Hepatocyte (in vitro differentiated cells): Measurements from ENCODE around the gene ARAP1. TPM values are rescaled to one million over a fixed set of nuclear protein-coding genes. Genes with fewer than 3 reads are reported as not detected.

Experiments used
- DNase-seq: peaks from one replicate; pipeline ENCODE4 v3.0.0-alpha.2; 2016; ENCODE audit warnings: low spot score
- H2AFZ ChIP-seq: fragments of 200-600 bp; sonication (generic); 2 replicates; pipeline ENCODE4 v1.6.0; 2016; ENCODE audit warnings: antibody characterized with exemption, mild to moderate bottlenecking
- H3K27ac ChIP-seq: fragments of 200-600 bp; sonication (generic); 2 replicates; pipeline ENCODE4 v1.5.1; 2016; ENCODE audit warnings: mild to moderate bottlenecking
- H3K27me3 ChIP-seq: fragments of 200-600 bp; sonication (generic); 2 replicates; pipeline ENCODE4 v1.6.1; 2016
- H3K36me3 ChIP-seq: fragments of 200-600 bp; sonication (generic); replicated peaks from 2 replicates; pipeline ENCODE4 v1.5.1; 2016; ENCODE audit warnings: low read depth; ENCODE audit not compliant: insufficient read depth
- H3K4me1 ChIP-seq: fragments of 200-600 bp; sonication (generic); 2 replicates; pipeline ENCODE4 v1.5.1; 2016; ENCODE audit warnings: mild to moderate bottlenecking, moderate library complexity; ENCODE audit not compliant: insufficient read depth
- H3K4me2 ChIP-seq: fragments of 200-600 bp; sonication (generic); 2 replicates; pipeline ENCODE4 v1.6.0; 2016
- H3K4me3 ChIP-seq: fragments of 200-600 bp; sonication (generic); 2 replicates; pipeline ENCODE4 v1.5.1; 2016; ENCODE audit warnings: mild to moderate bottlenecking
- H3K79me2 ChIP-seq: fragments of 200-600 bp; sonication (generic); 2 replicates; pipeline ENCODE4 v1.6.0; 2017; ENCODE audit warnings: mild to moderate bottlenecking
- H3K9me2 ChIP-seq: fragments of 200-600 bp; sonication (generic); replicated peaks from 2 replicates; pipeline ENCODE4 v1.6.0; 2017; ENCODE audit warnings: mild to moderate bottlenecking; ENCODE audit not compliant: insufficient read depth
- H3K9me3 ChIP-seq: fragments of 200-600 bp; sonication (generic); 2 replicates; pipeline ENCODE4 v1.5.1; 2016; ENCODE audit warnings: low read depth, mild to moderate bottlenecking
- H4K20me1 ChIP-seq: fragments of 200-600 bp; sonication (generic); 2 replicates; pipeline ENCODE4 v1.6.0; 2016; ENCODE audit warnings: mild to moderate bottlenecking; ENCODE audit not compliant: insufficient read depth, poor library complexity, severe bottlenecking
- EZH2 ChIP-seq: fragments of 200-600 bp; sonication (generic); IDR thresholded peaks from 2 replicates; pipeline ENCODE4 v1.6.1; 2016; ENCODE audit warnings: antibody characterized with exemption, mild to moderate bottlenecking, borderline replicate concordance
- EZH2phosphoT487 ChIP-seq: fragments of 200-600 bp; sonication (generic); IDR thresholded peaks from one replicate; pipeline ENCODE4 v1.6.1; 2018; ENCODE audit warnings: antibody characterized with exemption, mild to moderate bottlenecking, low read depth, moderate library complexity; ENCODE audit not compliant: unreplicated experiment, severe bottlenecking
- WGBS: methylation state at CpG from one replicate; pipeline ENCODE4 v1.1.6; 2016; ENCODE audit warnings: low lambda C conversion rate; ENCODE audit errors: missing lambda C conversion rate; 5-methylcytosine and 5-hydroxymethylcytosine counted together
- polyA plus RNA-seq: library from polyadenylated mRNA; unstranded; fragments of >200 nt; fragmentation: Nextera tagmentation; extraction: Ambion mirVana; gene quantifications from 2 replicates; pipeline ENCODE4 v1.2.1, GENCODE V29; 2016
- total RNA-seq: library from RNA; depleted of rRNA; stranded (reverse); fragments of >200 nt; gene quantifications from 2 replicates; pipeline ENCODE4 v1.2.3, GENCODE V29; 2014
- TF ChIP-seq, protein P1 (sequence below): fragments of 200-600 bp; sonication (generic); IDR thresholded peaks from 2 replicates; pipeline ENCODE4 v1.5.1; 2016; ENCODE audit warnings: antibody characterized with exemption, mild to moderate bottlenecking; ENCODE audit not compliant: poor library complexity

ARAP1 gene
- total and polyA plus RNA-seq, 2 experiments from 2014 or later, result 60.2 to 118 TPM

DNA sequence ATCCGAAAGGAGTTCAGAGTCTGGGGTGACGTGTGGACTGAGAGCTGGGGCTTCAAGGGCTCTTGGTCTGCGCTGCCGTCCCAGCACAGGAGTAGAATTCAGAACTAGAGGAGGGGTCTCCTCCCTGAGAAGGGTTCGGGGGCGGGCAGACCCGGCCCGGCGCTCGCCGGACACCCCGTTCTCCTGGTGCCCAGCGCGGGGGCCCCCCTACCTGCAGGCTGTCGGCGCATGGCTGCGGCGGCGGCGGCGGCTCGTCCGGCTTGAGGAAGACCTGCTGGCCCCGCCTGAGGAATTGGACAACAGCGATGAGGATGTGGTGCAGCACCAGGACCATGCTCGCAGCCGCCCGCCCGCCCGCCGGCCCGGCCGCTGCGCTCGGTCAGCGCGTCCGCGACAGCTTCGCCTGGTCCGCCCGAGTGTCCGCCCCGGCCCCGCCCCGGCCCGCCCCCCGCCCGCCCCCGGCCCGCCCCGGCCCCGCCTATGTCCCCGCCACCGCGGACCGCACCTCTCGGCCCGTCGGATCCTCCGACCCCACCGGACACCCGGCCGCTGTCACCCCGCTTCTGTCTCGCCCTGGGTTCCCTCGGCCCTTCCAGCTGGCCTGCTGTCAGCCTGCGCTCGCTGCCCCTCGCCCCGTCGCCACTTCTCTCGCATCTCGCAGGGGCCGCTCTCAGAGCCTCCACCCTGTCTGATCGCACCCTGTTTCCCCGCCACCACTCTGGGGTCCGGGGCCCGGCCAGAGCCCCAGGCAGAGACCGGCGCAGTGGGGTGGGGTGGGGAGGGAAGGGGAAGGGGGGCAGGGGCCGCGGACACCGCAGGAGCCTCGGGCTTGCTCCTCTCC, 109.9 kb downstream of the ARAP1 start:
- no peak for TF ChIP-seq EZH2
- no peak for TF ChIP-seq EZH2phosphoT487
- TF ChIP-seq, protein P1, sequence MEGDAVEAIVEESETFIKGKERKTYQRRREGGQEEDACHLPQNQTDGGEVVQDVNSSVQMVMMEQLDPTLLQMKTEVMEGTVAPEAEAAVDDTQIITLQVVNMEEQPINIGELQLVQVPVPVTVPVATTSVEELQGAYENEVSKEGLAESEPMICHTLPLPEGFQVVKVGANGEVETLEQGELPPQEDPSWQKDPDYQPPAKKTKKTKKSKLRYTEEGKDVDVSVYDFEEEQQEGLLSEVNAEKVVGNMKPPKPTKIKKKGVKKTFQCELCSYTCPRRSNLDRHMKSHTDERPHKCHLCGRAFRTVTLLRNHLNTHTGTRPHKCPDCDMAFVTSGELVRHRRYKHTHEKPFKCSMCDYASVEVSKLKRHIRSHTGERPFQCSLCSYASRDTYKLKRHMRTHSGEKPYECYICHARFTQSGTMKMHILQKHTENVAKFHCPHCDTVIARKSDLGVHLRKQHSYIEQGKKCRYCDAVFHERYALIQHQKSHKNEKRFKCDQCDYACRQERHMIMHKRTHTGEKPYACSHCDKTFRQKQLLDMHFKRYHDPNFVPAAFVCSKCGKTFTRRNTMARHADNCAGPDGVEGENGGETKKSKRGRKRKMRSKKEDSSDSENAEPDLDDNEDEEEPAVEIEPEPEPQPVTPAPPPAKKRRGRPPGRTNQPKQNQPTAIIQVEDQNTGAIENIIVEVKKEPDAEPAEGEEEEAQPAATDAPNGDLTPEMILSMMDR, result no peak
- no peaks in the 10 kb centered on the region for H4K20me1 ChIP-seq
- H3K79me2 ChIP-seq, result no peaks in the 10 kb centered on the region
- H3K9me3 ChIP-seq, result no peaks in the 10 kb centered on the region
- no peak overlapping the region for H3K27ac ChIP-seq
- H3K9me2 ChIP-seq, result no peaks in the 10 kb centered on the region
- H3K27me3 ChIP-seq, result peaks cover 46% of the 10 kb centered on the region
- WGBS, result 7% methylated on average over 52 of the region's 85 CpGs
- peak overlapping the region; percentile 83 for H2AFZ ChIP-seq
- peaks cover 5% of the 10 kb centered on the region for H3K4me1 ChIP-seq
- no peaks in the 10 kb centered on the region for H3K36me3 ChIP-seq
- peak overlapping the region; percentile 52 for H3K4me3 ChIP-seq
- peak; percentile 51 for DNase-seq
- peak overlapping the region; percentile 100 for H3K4me2 ChIP-seq

DNA sequence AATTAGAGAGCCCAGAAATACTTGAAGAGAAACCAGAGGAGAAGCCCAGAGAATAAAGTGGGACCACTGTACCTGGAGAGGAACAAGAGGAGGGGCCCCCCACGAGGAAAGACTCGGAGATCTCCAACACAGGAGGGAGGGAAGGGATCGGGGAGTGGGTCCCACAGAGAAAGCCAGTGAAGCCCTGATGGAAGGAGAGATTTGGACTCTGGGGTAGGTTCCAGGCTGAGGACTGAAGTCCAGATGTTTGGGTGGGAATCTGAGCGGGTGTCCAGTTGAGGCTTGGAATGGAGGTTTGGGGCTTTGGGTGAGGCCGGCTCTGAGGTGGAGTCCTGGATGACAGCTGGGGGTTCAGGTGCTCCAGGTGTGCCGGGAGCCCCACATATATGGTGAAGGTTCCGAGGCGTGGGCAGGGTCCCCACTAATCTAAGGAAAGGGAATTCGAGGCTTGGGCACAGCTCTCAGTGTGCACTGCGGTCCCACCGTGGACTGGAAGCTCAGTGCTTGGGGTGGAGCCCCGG, 110.6 kb downstream of the ARAP1 start:
- Histone ChIP-seq H3K4me2 (peak overlapping the region; percentile 100), H3K27ac (no peak overlapping the region)
- WGBS, result 67% methylated on average over 12 of the region's 12 CpGs

DNA sequence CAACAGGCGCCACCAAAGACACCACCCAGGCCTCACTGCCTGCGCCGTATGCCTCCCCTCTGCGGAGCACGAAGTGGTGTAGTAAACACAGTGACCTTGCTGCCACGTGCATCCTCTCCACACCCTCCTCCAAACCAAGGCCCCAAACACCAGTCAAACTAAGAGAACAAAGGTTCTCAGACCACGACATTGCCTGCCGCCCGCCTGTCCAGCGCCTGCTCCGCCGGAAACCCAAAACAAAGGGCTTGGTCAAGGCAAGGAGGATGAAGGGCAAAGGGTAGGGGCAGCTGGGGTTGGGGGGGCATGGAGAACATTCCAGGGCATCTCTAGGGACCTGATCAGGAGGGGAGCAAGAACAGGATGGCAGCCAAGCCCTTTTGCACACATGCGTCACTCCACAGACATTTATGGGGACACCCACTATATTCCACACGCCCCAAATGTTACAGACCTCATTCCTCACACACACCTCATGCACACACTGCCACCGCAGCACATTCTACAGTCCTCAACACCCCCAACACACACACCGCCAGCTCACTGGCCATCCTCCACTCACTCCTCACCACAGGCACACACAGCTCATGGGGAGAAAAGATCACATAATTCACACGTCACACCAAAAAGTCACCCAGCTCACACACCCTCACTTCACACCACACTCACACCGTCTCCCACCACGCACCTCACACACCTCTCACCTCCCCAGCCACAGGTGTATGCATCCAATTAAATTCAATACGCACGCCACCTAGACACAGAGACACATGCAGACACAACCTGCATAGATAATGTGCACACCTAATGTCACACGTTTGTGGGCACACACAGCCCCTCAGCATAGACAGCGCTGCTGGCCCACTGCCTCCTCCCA, 112.5 kb downstream of the ARAP1 start:
- Histone ChIP-seq H3K4me2 (no peak overlapping the region), H2AFZ (no peak overlapping the region), H3K36me3 (no peaks in the 10 kb centered on the region), H4K20me1 (no peaks in the 10 kb centered on the region), H3K4me1 (peaks cover 5% of the 10 kb centered on the region), H3K27ac (no peak overlapping the region), H3K9me3 (no peaks in the 10 kb centered on the region), H3K4me3 (no peak overlapping the region), H3K9me2 (no peaks in the 10 kb centered on the region), H3K79me2 (no peaks in the 10 kb centered on the region), H3K27me3 (peaks cover 58% of the 10 kb centered on the region)
- DNase-seq, result no peak
- 88% methylated on average over 23 of the region's 23 CpGs for WGBS
- TF ChIP-seq EZH2phosphoT487 (no peak), EZH2 (no peak)
- TF ChIP-seq, protein P1, result no peak

More for the DNA sequence above, 110.6 kb downstream of the ARAP1 start:
- H3K27me3 ChIP-seq, result peaks cover 47% of the 10 kb centered on the region
- H3K9me2 ChIP-seq, result no peaks in the 10 kb centered on the region
- no peak for DNase-seq
- H4K20me1 ChIP-seq, result no peaks in the 10 kb centered on the region
- TF ChIP-seq, protein P1, result no peak
- no peak for TF ChIP-seq EZH2
- TF ChIP-seq EZH2phosphoT487, result no peak
- H3K9me3 ChIP-seq, result no peaks in the 10 kb centered on the region
- H3K36me3 ChIP-seq, result no peaks in the 10 kb centered on the region
- peaks cover 5% of the 10 kb centered on the region for H3K4me1 ChIP-seq
- H2AFZ ChIP-seq, result no peak overlapping the region
- H3K79me2 ChIP-seq, result no peaks in the 10 kb centered on the region
- H3K4me3 ChIP-seq, result no peak overlapping the region
